ENCODE results near the gene NKAPD1. TPM values are rescaled to one million over a fixed set of nuclear protein-coding genes. Genes with fewer than 3 reads are reported as not detected.

The NKAPD1 gene
- total and polyA plus RNA-seq, 2 donors (not counting 1 experiment from before 2014, with no cell fraction given) = 4.5 to 22.8 TPM

DNA sequence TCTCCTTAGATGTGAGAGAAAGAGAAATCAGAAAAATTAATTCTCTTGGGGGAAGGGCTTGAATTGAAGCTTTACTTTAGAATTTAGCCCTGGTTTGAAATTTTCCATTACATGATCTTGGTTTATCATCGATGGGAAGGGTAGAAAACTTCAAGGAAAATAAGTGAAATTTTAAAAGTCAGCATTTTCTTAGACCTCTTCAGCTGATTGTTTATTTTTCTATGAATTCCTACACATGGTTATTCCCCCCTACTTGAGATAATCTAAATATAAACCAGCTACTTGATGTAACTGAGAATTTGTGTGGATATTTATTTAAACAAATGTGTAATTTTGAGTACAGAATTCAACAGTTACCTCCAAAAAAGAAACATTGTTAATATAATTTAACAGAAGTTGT lies 11.2 kb upstream of the NKAPD1 start:
- Histone ChIP-seq H3K36me3 (replicated peaks in 1 of 2; ENCODE audit: control extremely low read depth in 1 of 2, control insufficient read depth in 1 of 2, extremely low read depth in 1 of 2, insufficient read depth in 2 of 2, low read length in 1 of 2) (peaks cover 2 to 24% of the 10 kb centered on the region in 2 experiments), H3K9ac (ENCODE audit: low read length) (no peak overlapping the region), H3K4me2 (replicated peaks; ENCODE audit: low read depth, low read length, poor library complexity, severe bottlenecking) (no peak overlapping the region), H2AFZ (ENCODE audit: insufficient read depth, low read depth, low read length, poor library complexity, severe bottlenecking) (no peak overlapping the region), H4K20me1 (ENCODE audit: control insufficient read depth, insufficient read depth, low read length, poor library complexity, severe bottlenecking) (no peaks in the 10 kb centered on the region), H3K4me3 (ENCODE audit: control extremely low read depth in 1 of 5, extremely low read depth in 1 of 5, insufficient read depth in 1 of 5, low read depth in 2 of 5, low read length in 4 of 5) (no peak overlapping the region), H3K9me3 (ENCODE audit: control extremely low read depth in 1 of 3, control insufficient read depth in 2 of 3, insufficient read depth in 1 of 3, low read length in 2 of 3) (no peaks in the 10 kb centered on the region), H3K27ac (ENCODE audit: low read length in 2 of 2) (no peak overlapping the region), H3K27me3 (replicated peaks in 1 of 4; ENCODE audit: control extremely low read depth in 1 of 4, control insufficient read depth in 3 of 4, insufficient read depth in 4 of 4, low read length in 3 of 4) (no peaks in the 10 kb centered on the region), H3K79me2 (ENCODE audit: control insufficient read depth, insufficient read depth, low read length) (no peaks in the 10 kb centered on the region), H3K4me1 (ENCODE audit: control insufficient read depth in 2 of 2, insufficient read depth in 2 of 2, low read length in 2 of 2) (no peaks in the 10 kb centered on the region)
- intact Hi-C loops (cut with micrococcal nuclease) = no loop called here
- no peaks in the 10 kb centered on the region for H3K9me3 Mint-ChIP-seq (ENCODE audit: insufficient read depth)
- no peak for TF ChIP-seq EZH2 (IDR thresholded peaks at IDR 0.05; ENCODE audit: borderline replicate concordance, insufficient read depth, low read depth, low read length, poor library complexity, severe bottlenecking)
- TF ChIP-seq, protein P1, sequence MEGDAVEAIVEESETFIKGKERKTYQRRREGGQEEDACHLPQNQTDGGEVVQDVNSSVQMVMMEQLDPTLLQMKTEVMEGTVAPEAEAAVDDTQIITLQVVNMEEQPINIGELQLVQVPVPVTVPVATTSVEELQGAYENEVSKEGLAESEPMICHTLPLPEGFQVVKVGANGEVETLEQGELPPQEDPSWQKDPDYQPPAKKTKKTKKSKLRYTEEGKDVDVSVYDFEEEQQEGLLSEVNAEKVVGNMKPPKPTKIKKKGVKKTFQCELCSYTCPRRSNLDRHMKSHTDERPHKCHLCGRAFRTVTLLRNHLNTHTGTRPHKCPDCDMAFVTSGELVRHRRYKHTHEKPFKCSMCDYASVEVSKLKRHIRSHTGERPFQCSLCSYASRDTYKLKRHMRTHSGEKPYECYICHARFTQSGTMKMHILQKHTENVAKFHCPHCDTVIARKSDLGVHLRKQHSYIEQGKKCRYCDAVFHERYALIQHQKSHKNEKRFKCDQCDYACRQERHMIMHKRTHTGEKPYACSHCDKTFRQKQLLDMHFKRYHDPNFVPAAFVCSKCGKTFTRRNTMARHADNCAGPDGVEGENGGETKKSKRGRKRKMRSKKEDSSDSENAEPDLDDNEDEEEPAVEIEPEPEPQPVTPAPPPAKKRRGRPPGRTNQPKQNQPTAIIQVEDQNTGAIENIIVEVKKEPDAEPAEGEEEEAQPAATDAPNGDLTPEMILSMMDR (IDR thresholded peaks at IDR 0.05) = no peak
- no CpG with 5 or more reads among the region's 1 CpG for WGBS (ENCODE audit: insufficient coverage)
- ChIA-PET CTCF (interaction anchor here (0.9 kb wide), 1 partner anchor 51 kb away, joined by 3 read pairs; no protein-coding TSS in a partner anchor), POLR2A (no interaction called here)
- no peak for ATAC-seq (ENCODE audit: low read depth)
- no peak overlapping the region for H3K27ac Mint-ChIP-seq
- no peak overlapping the region for H3K4me3 Mint-ChIP-seq
- no peak for DNase-seq
- H3K4me1 Mint-ChIP-seq = no peaks in the 10 kb centered on the region
- H3K27me3 Mint-ChIP-seq = no peaks in the 10 kb centered on the region

DNA sequence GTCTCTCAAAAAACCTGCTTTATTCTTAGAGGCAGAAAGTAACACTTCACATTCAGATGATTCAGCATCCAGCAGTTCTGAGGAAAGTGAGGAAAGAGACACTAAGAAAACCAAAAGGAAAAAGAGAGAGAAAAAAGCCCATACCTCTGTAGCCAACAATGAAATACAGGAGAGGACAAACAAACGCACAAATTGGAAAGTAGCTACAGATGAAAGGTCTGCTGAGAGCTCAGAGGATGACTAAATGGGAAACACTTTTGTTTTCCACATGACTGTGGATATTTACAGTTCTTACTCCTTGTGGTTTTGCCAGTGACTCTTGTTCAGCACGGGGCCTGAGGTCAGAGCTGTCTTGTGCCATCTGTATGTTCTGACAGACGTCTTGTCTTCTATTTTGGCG lies 8.6 kb downstream of the NKAPD1 start:
- no peaks in the 10 kb centered on the region for H4K20me1 ChIP-seq (ENCODE audit: control insufficient read depth, insufficient read depth, low read length, poor library complexity, severe bottlenecking)
- ChIA-PET POLR2A (no interaction called here), CTCF (interaction anchor here (0.9 to 1.2 kb wide), 2 partner anchors 25 to 31 kb away, joined by 3 read pairs; no protein-coding TSS in a partner anchor)
- H3K9me3 ChIP-seq (ENCODE audit: control extremely low read depth in 1 of 3, control insufficient read depth in 2 of 3, insufficient read depth in 1 of 3, low read length in 2 of 3) = no peaks in the 10 kb centered on the region
- no peak for TF ChIP-seq EZH2 (IDR thresholded peaks at IDR 0.05; ENCODE audit: borderline replicate concordance, insufficient read depth, low read depth, low read length, poor library complexity, severe bottlenecking)
- TF ChIP-seq, protein P1 (IDR thresholded peaks at IDR 0.05) = no peak
- no peak for ATAC-seq (ENCODE audit: low read depth)
- H3K4me3 Mint-ChIP-seq = no peak overlapping the region
- no peak overlapping the region for H2AFZ ChIP-seq (ENCODE audit: insufficient read depth, low read depth, low read length, poor library complexity, severe bottlenecking)
- H3K27me3 ChIP-seq (replicated peaks in 1 of 4; ENCODE audit: control extremely low read depth in 1 of 4, control insufficient read depth in 3 of 4, insufficient read depth in 4 of 4, low read length in 3 of 4) = no peaks in the 10 kb centered on the region
- H3K9me3 Mint-ChIP-seq (ENCODE audit: insufficient read depth) = no peaks in the 10 kb centered on the region
- H3K27ac ChIP-seq (ENCODE audit: low read length in 2 of 2) = no peak overlapping the region
- WGBS (ENCODE audit: insufficient coverage) = 58% methylated on average over 4 of the region's 4 CpGs
- peaks cover 26% of the 10 kb centered on the region for H3K4me1 Mint-ChIP-seq
- no peaks in the 10 kb centered on the region for H3K27me3 Mint-ChIP-seq
- H3K9ac ChIP-seq (ENCODE audit: low read length) = no peak overlapping the region
- DNase-seq = no peak
- H3K79me2 ChIP-seq (ENCODE audit: control insufficient read depth, insufficient read depth, low read length) = peaks cover 31% of the 10 kb centered on the region
- intact Hi-C loops (cut with micrococcal nuclease) = no loop called here
- peaks cover 15 to 18% of the 10 kb centered on the region in 2 donors for H3K4me1 ChIP-seq (ENCODE audit: control insufficient read depth in 2 of 2, insufficient read depth in 2 of 2, low read length in 2 of 2)
- H3K4me3 ChIP-seq (ENCODE audit: control extremely low read depth in 1 of 5, extremely low read depth in 1 of 5, insufficient read depth in 1 of 5, low read depth in 2 of 5, low read length in 4 of 5) = no peak overlapping the region
- no peak overlapping the region for H3K4me2 ChIP-seq (replicated peaks; ENCODE audit: low read depth, low read length, poor library complexity, severe bottlenecking)
- H3K27ac Mint-ChIP-seq = no peak overlapping the region
- peaks cover 1 to 58% of the 10 kb centered on the region in 2 experiments for H3K36me3 ChIP-seq (replicated peaks in 1 of 2; ENCODE audit: control extremely low read depth in 1 of 2, control insufficient read depth in 1 of 2, extremely low read depth in 1 of 2, insufficient read depth in 2 of 2, low read length in 1 of 2)
